B cell (primary cell): ENCODE results near the gene APCDD1L. TPM values are rescaled to one million over a fixed set of nuclear protein-coding genes. Genes with fewer than 3 reads are reported as not detected.

Experiments used
- ATAC-seq: fragments of 200-7000 bp; cut with Tn5 transposase; one replicate; pipeline ENCODE4 v1.10.0; 2021; ENCODE audit warnings: low read depth, mild to moderate bottlenecking, moderate number of reproducible peaks, moderate library complexity
- CTCF ChIA-PET: fragments of 350-600 bp; sonication (Branson Sonifier 250); formaldehyde crosslinking; loops from one replicate; lab custom pipeline; 2021; ENCODE audit warnings: antibody characterized with exemption, inconsistent platforms; lab: Charles Lee
- POLR2A ChIA-PET: fragments of 350-600 bp; sonication (Branson Sonifier 250); formaldehyde crosslinking; loops from one replicate; lab custom pipeline; 2021; ENCODE audit warnings: antibody characterized with exemption; lab: Charles Lee
- DNase-seq: peaks from one replicate; pipeline ENCODE4 v3.0.0; 2013
- H2AFZ ChIP-seq: 2 replicates; pipeline ENCODE4 v1.6.1; 2012; ENCODE audit warnings: mild to moderate bottlenecking, low read depth, low read length; ENCODE audit not compliant: insufficient read depth, poor library complexity, severe bottlenecking
- H3K27ac ChIP-seq, 2 donors: 1 replicate in 1 of 2; 2 replicates in 1 of 2; pipeline ENCODE4 v1.5.1; 2012 to 2013; ENCODE audit warnings: low read length in 2 of 2, mild to moderate bottlenecking in 2 of 2, moderate library complexity in 1 of 2
- H3K27me3 ChIP-seq, 4 experiments: fragments of 200-600 bp in 1 of 4; sonication (generic) in 1 of 4; replicated peaks in 1 of 4; 1 replicate in 2 of 4; 2 replicates in 2 of 4; pipeline versions ENCODE4 v1.6.1 to v1.7.0; 2013 to 2016; ENCODE audit warnings: low read length in 3 of 4, mild to moderate bottlenecking in 2 of 4, mixed read lengths in 1 of 4, moderate library complexity in 1 of 4; ENCODE audit not compliant: insufficient read depth in 4 of 4, control insufficient read depth in 3 of 4; ENCODE audit errors: control extremely low read depth in 1 of 4
- H3K36me3 ChIP-seq, 2 experiments: replicated peaks in 1 of 2; 1 replicate in 1 of 2; 2 replicates in 1 of 2; pipeline versions ENCODE4 v1.6.1 to v1.7.1; 2013; ENCODE audit warnings: low read length in 1 of 2; ENCODE audit not compliant: insufficient read depth in 2 of 2, control insufficient read depth in 1 of 2; ENCODE audit errors: control extremely low read depth in 1 of 2, extremely low read depth in 1 of 2
- H3K4me1 ChIP-seq, 2 donors: fragments of 200-600 bp in 1 of 2; sonication (generic) in 1 of 2; 1 replicate in 1 of 2; 2 replicates in 1 of 2; pipeline versions ENCODE4 v1.5.1 to v1.6.1; 2013 to 2017; ENCODE audit warnings: low read length in 2 of 2; ENCODE audit not compliant: control insufficient read depth in 2 of 2, insufficient read depth in 2 of 2
- H3K4me2 ChIP-seq: replicated peaks from 2 replicates; pipeline ENCODE3; 2012; ENCODE audit warnings: mild to moderate bottlenecking, low read depth, low read length; ENCODE audit not compliant: poor library complexity, severe bottlenecking
- H3K4me3 ChIP-seq, 5 experiments: fragments of 200-600 bp in 1 of 5; sonication (generic) in 1 of 5; 1 replicate in 3 of 5; 2 replicates in 2 of 5; pipeline versions ENCODE4 v1.5.1 to v1.7.0; 2011 to 2016; ENCODE audit warnings: low read length in 4 of 5, mild to moderate bottlenecking in 4 of 5, low read depth in 2 of 5, control low read depth in 1 of 5, moderate library complexity in 1 of 5; ENCODE audit not compliant: insufficient read depth in 1 of 5; ENCODE audit errors: control extremely low read depth in 1 of 5, extremely low read depth in 1 of 5
- H3K79me2 ChIP-seq: fragments of 200-600 bp; sonication (generic); one replicate; pipeline ENCODE4 v1.6.0; 2016; ENCODE audit warnings: low read length; ENCODE audit not compliant: control insufficient read depth, insufficient read depth
- H3K9ac ChIP-seq: fragments of 200-600 bp; sonication (generic); 2 replicates; pipeline ENCODE4 v1.6.1; 2017; ENCODE audit warnings: mild to moderate bottlenecking, low read length, moderate library complexity
- H3K9me3 ChIP-seq, 3 donors: one replicate each; pipeline versions ENCODE4 v1.6.1 to v1.7.1; 2013; ENCODE audit warnings: low read length in 2 of 3; ENCODE audit not compliant: control insufficient read depth in 2 of 3, insufficient read depth in 1 of 3; ENCODE audit errors: control extremely low read depth in 1 of 3
- H4K20me1 ChIP-seq: 2 replicates; pipeline ENCODE4 v1.6.0; 2012; ENCODE audit warnings: mild to moderate bottlenecking, low read length; ENCODE audit not compliant: insufficient read depth, control insufficient read depth, poor library complexity, severe bottlenecking
- H3K27ac Mint-ChIP-seq: one replicate; pipeline ENCODE4 v1.8.0; 2021; ENCODE audit warnings: mixed read lengths
- H3K27me3 Mint-ChIP-seq: one replicate; pipeline ENCODE4 v1.8.0; 2021; ENCODE audit warnings: mixed read lengths
- H3K4me1 Mint-ChIP-seq: one replicate; pipeline ENCODE4 v1.8.0; 2021; ENCODE audit warnings: mixed read lengths
- H3K4me3 Mint-ChIP-seq: one replicate; pipeline ENCODE4 v1.8.0; 2021; ENCODE audit warnings: mixed read lengths
- H3K9me3 Mint-ChIP-seq: one replicate; pipeline ENCODE4 v1.8.0; 2022; ENCODE audit warnings: mixed read lengths; ENCODE audit not compliant: insufficient read depth
- EZH2 ChIP-seq: IDR thresholded peaks from 2 replicates; pipeline ENCODE4 v1.6.1; 2012; ENCODE audit warnings: borderline replicate concordance, low read depth, mild to moderate bottlenecking, moderate library complexity, low read length; ENCODE audit not compliant: insufficient read depth, poor library complexity, severe bottlenecking
- WGBS: methylation state at CpG from one replicate; pipeline ENCODE4 v1.1.5; 2013; ENCODE audit warnings: missing lambda C conversion rate; ENCODE audit not compliant: insufficient coverage; 5-methylcytosine and 5-hydroxymethylcytosine counted together
- intact Hi-C: fragments of 100-400 bp; cut with micrococcal nuclease; formaldehyde crosslinking; loops from one replicate; pipeline ENCODE4 v1.10.0; 2022
- polyA plus RNA-seq: library from polyadenylated mRNA; depleted of rRNA; stranded (reverse); fragments of >200 nt; gene quantifications from 2 replicates; pipeline ENCODE4 v1.2.3, GENCODE V29; 2012
- total RNA-seq, 2 donors: library from RNA; stranded (reverse); fragments of 120-200 nt in 1 of 2; gene quantifications; 1 replicate in 1 of 2; 2 replicates in 1 of 2; pipeline versions ENCODE4 v1.2.3 to v1.2.4, GENCODE V29; 2013 to 2022
- TF ChIP-seq, protein P1 (sequence below): fragments of 200-600 bp; IDR thresholded peaks from one replicate; pipeline ENCODE4 v1.8.0; 2022; ENCODE audit warnings: antibody characterized with exemption, mild to moderate bottlenecking

Gene APCDD1L
- total and polyA plus RNA-seq, 2 donors (not counting 1 experiment from before 2014, with no cell fraction given): not detected

- ChIA-PET CTCF (interaction anchor here (0.6 kb wide), 1 partner anchor 170 kb away, joined by 3 read pairs; no protein-coding TSS in a partner anchor), POLR2A (no interaction called here)
- intact Hi-C loops: no loop called here
- DNase-seq: no peak
- H3K4me2 ChIP-seq: no peak overlapping the region
- H3K9me3 ChIP-seq: peaks cover 0 to 28% (median 11%) of the 10 kb centered on the region in 3 donors
- ATAC-seq: no peak
- Mint-ChIP-seq H3K4me3 (no peak overlapping the region), H3K27me3 (peaks cover 11% of the 10 kb centered on the region), H3K9me3 (peaks cover 7% of the 10 kb centered on the region), H3K27ac (no peak overlapping the region), H3K4me1 (no peaks in the 10 kb centered on the region)
- H3K27ac ChIP-seq: no peak overlapping the region
- H3K27me3 ChIP-seq: peaks cover 0 to 4% (median 0%) of the 10 kb centered on the region in 4 experiments
- no peaks in the 10 kb centered on the region for H4K20me1 ChIP-seq
- no peak overlapping the region for H3K9ac ChIP-seq
- WGBS: 98% methylated on average over 7 of the region's 7 CpGs
- H2AFZ ChIP-seq: no peak overlapping the region
- H3K79me2 ChIP-seq: no peaks in the 10 kb centered on the region
- H3K4me3 ChIP-seq: no peak overlapping the region
- no peaks in the 10 kb centered on the region for H3K4me1 ChIP-seq
- no peaks in the 10 kb centered on the region for H3K36me3 ChIP-seq
- TF ChIP-seq, protein P1, sequence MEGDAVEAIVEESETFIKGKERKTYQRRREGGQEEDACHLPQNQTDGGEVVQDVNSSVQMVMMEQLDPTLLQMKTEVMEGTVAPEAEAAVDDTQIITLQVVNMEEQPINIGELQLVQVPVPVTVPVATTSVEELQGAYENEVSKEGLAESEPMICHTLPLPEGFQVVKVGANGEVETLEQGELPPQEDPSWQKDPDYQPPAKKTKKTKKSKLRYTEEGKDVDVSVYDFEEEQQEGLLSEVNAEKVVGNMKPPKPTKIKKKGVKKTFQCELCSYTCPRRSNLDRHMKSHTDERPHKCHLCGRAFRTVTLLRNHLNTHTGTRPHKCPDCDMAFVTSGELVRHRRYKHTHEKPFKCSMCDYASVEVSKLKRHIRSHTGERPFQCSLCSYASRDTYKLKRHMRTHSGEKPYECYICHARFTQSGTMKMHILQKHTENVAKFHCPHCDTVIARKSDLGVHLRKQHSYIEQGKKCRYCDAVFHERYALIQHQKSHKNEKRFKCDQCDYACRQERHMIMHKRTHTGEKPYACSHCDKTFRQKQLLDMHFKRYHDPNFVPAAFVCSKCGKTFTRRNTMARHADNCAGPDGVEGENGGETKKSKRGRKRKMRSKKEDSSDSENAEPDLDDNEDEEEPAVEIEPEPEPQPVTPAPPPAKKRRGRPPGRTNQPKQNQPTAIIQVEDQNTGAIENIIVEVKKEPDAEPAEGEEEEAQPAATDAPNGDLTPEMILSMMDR: no peak
- TF ChIP-seq EZH2: no peak
Measured at GRCh38 chr20:58500256-58500655, 14.9 kb downstream of the APCDD1L start.

GRCh38 chr20:58498470-58499068 lies 16.6 kb downstream of the APCDD1L start:
- Histone ChIP-seq H3K4me1 (no peaks in the 10 kb centered on the region), H3K9me3 (peaks cover 0 to 13% (median 0%) of the 10 kb centered on the region in 3 donors), H3K27ac (no peak overlapping the region), H3K4me3 (no peak overlapping the region), H3K4me2 (no peak overlapping the region), H3K27me3 (peaks cover 0 to 4% (median 0%) of the 10 kb centered on the region in 4 experiments), H2AFZ (no peak overlapping the region), H3K9ac (no peak overlapping the region), H3K36me3 (no peaks in the 10 kb centered on the region), H3K79me2 (no peaks in the 10 kb centered on the region), H4K20me1 (no peaks in the 10 kb centered on the region)
- intact Hi-C loops: no loop called here
- ATAC-seq (no peak), DNase-seq (no peak)
- peaks cover 5% of the 10 kb centered on the region for H3K9me3 Mint-ChIP-seq
- CTCF ChIA-PET: no interaction called here
- H3K4me3 Mint-ChIP-seq: no peak overlapping the region
- no peak overlapping the region for H3K27ac Mint-ChIP-seq
- POLR2A ChIA-PET: no interaction called here
- peaks cover 11% of the 10 kb centered on the region for H3K27me3 Mint-ChIP-seq
- TF ChIP-seq, protein P1: no peak
- no peak for TF ChIP-seq EZH2
- WGBS: 63% methylated on average over 8 of the region's 9 CpGs
- H3K4me1 Mint-ChIP-seq: no peaks in the 10 kb centered on the region
